Fibroblast of skin of abdomen (primary cell): ENCODE measurements around the gene CTSE. TPM values are rescaled to one million over a fixed set of nuclear protein-coding genes. Genes with fewer than 3 reads are reported as not detected.
"Not testable (repeated sequence)": the region's sequence is repeated elsewhere in the genome, so short reads cannot be mapped to it uniquely, and the experiment has no call there.

Source experiments
- DNase-seq: peaks from one replicate; pipeline ENCODE4 v3.0.0-alpha.2; 2013
- polyA plus RNA-seq, 2 experiments: library from polyadenylated mRNA; unstranded; fragments of 120-200 nt; gene quantifications; one replicate each; pipeline ENCODE4 v1.2.1, GENCODE V29; 2013; ENCODE audit not compliant: insufficient read length in 2 of 2

CTSE gene
- polyA plus RNA-seq (2013, experiment 1 of 2; ENCODE audit: insufficient read length) = not detected
- polyA plus RNA-seq (2013, experiment 2 of 2; ENCODE audit: insufficient read length) = not detected

GRCh38 chr1:206023695-206024094, at the start of gene CTSE:
TSS of gene CTSE (minus strand) at chr1:206023895. CDS start at chr1:206023791, 104 bp downstream.
- no peak for DNase-seq

- DNase-seq = no peak
Measured at GRCh38 chr1:206070627-206071304, 47.1 kb upstream of the CTSE start.

GRCh38 chr1:206068314-206068713, 44.6 kb upstream of the CTSE start:
- DNase-seq = no peak

- no peak for DNase-seq
Measured at GRCh38 chr1:206067486-206068227, 44.0 kb upstream of the CTSE start.

- DNase-seq = no peak
Measured at GRCh38 chr1:206066479-206067171, 42.9 kb upstream of the CTSE start.

- no peak for DNase-seq
Measured at GRCh38 chr1:206065547-206066145, 42.0 kb upstream of the CTSE start.

- DNase-seq = not testable (repeated sequence)
Measured at GRCh38 chr1:206064501-206064900, 40.8 kb upstream of the CTSE start.

- not testable (repeated sequence) for DNase-seq
Measured at GRCh38 chr1:206064001-206064400, 40.3 kb upstream of the CTSE start.

- DNase-seq = no peak
Measured at GRCh38 chr1:206062464-206062863, 38.8 kb upstream of the CTSE start.

GRCh38 chr1:206060844-206061243, 37.1 kb upstream of the CTSE start:
- DNase-seq = no peak

- no peak for DNase-seq
Measured at GRCh38 chr1:206059355-206059915, 35.7 kb upstream of the CTSE start.

GRCh38 chr1:206058927-206059292, 35.2 kb upstream of the CTSE start:
- DNase-seq = no peak

GRCh38 chr1:206058289-206058926, 34.7 kb upstream of the CTSE start:
- not testable (repeated sequence) for DNase-seq

- DNase-seq = not testable (repeated sequence)
Measured at GRCh38 chr1:206055639-206056323, 32.1 kb upstream of the CTSE start.

- not testable (repeated sequence) for DNase-seq
Measured at GRCh38 chr1:206055069-206055625, 31.5 kb upstream of the CTSE start.

GRCh38 chr1:206053616-206054015, 29.9 kb upstream of the CTSE start:
- not testable (repeated sequence) for DNase-seq

- not testable (repeated sequence) for DNase-seq
Measured at GRCh38 chr1:206052919-206053610, 29.4 kb upstream of the CTSE start, which contains the start of gene RHEX. TSS of gene RHEX (plus strand) at chr1:206053173. CDS start at chr1:206097829, 44,656 bp downstream.

GRCh38 chr1:206052231-206052865, 28.7 kb upstream of the CTSE start:
- DNase-seq = not testable (repeated sequence)

GRCh38 chr1:206050655-206051235, 27.1 kb upstream of the CTSE start:
- DNase-seq = no peak
